ENCODE data around the gene KAT7.

Gene KAT7

DNA sequence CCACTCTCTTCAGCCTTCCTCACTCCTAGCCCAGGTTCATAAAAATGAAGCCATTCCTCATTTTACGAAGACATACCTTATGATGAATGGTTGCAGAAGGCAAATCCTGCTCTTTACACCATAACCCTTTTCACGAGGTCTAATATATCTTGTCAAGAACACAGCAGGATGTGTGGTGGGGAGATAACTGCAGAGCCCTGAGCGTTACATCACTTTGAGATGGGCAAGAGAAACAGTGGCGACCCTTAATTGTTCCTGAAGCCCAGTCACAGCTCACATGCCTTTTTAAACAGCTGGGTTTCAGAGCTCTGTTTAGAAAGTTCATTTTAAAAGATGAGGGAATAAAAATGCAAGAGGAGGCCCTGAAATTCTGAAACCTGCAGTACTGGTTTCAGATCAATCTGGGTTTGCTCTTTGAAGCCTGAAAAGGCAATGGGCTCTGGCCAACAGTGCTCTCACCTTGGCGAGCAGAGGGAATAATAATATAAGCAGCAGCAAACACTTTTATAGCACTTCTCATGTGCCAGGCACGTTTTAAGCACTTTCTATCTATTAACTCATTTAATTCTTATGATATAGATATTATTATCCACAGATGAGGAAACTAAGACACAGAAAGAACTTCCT lies 27.4 kb upstream of the KAT7 start:
- no peak for FAIRE-seq

DNA sequence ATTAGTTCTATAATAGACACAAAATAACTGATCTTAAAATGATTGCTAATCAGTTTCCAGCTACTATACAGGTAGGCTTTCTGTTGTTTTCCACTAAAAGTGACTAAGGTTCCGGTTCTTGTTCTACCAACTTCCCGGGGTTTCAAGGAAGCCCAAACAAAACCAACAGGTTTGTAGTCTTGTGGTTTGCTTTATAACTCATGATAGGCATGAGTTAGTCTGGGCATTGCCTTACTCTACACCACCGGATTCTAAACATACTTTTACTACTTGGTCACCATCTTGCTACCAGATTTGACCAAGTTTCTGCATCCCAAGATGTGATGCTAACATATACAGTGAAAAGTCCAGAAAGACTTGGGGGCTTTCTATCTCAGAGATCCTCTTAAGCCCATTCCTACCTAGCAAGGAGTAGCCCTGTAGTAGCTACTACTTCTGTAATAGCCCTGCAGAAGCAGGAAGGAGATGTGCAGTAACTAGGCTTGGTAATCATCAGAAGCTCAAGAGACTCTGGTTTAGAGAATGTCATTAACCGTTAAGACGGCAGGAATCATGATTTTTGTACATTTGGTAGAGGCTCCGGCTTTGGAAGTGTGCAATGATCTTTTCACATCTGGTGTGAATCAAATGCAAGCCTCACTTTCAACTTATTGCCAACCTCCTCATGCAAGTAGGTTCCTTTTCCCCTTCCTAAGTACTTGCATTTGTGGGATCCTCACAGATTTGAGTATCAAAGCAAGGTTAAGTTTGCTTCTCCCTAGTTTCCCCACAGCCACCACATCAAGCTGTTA lies 26.1 kb upstream of the KAT7 start:
- FAIRE-seq = no peak

DNA sequence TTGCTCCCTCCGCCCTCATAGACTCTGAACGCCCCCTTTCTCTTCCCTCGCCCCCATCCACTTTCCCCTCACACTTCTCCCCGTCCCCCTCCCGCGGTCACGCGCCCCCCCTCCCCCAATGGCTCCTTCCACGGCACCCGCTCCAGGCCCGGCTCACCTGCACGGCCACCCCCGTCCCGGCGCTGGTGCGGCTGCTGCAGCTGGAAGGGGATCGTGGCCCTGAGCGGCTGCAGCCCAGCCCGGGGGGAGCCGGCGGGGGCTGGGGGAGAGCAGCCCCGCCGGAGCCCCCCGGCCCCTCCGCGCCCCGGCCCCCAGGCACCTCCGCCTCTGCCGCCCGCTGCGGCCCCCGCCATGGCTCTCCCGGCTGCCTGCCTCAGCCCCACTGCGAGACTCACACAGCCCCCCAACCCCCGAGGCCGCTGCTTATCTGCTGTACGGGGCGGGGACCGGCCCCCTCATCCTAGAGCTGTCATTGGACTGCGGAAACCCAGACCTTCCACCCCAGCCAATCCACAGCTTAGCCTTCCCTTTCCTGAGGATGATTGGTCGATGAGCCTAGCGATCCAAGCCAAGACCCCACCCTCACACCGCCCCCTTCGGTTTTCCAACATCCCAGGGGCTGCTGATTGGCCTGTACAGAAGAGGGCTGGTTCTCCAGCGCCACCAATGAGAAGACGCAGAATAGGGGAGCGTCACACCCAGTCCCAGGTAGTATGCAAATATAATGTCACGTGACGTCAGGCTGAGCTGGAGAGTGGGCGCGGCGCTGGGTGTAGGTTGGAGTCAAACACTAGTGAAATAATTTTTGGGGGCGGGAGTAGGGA lies 24.5 kb upstream of the KAT7 start, which contains the start of gene FAM117A:
Gene FAM117A (minus strand): TSS at position 397 of the 824 bp plus-strand sequence. CDS start 44 bp downstream, at position 353.
- peak; percentile 98 for FAIRE-seq

- no peak for FAIRE-seq
Observed at GRCh38 chr17:49764559-49765180, 23.8 kb upstream of the KAT7 start.

DNA sequence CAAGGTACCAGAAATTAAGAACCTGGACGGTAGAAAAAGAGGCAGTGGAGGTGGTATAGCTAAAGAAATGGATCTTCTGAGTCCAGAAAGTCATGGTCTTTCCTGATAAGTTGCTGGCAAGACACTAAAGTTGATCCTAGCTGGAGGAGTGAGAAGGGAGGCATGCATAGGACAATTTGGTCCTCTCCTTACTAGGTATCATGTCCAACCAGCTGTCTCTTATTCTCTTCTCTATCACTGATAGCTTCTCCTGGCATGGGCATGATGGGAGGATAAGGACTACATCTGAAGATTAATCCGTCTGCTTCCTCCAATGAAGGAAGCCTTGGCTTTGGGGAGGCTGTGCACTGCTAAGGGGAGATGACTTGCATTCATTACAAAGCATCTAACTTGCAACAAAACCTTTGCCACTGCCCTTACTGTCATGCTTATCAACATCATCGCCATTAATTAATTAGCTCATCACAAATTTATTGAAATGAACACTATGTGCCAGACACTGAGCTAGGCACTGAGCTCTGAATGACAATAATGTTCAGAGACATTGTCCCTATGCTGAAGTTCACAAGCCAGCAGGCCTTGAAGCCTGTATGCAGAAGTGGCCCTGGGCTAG lies 21.5 kb upstream of the KAT7 start:
- no peak for FAIRE-seq

- FAIRE-seq = no peak
Observed at GRCh38 chr17:49775546-49776260, 12.8 kb upstream of the KAT7 start.

GRCh38 chr17:49776551-49777300 lies 11.8 kb upstream of the KAT7 start:
- no peak for FAIRE-seq

- FAIRE-seq = no peak
Observed at GRCh38 chr17:49777563-49777962, 10.9 kb upstream of the KAT7 start.

GRCh38 chr17:49779156-49779738 lies 9.2 kb upstream of the KAT7 start:
- FAIRE-seq = no peak

DNA sequence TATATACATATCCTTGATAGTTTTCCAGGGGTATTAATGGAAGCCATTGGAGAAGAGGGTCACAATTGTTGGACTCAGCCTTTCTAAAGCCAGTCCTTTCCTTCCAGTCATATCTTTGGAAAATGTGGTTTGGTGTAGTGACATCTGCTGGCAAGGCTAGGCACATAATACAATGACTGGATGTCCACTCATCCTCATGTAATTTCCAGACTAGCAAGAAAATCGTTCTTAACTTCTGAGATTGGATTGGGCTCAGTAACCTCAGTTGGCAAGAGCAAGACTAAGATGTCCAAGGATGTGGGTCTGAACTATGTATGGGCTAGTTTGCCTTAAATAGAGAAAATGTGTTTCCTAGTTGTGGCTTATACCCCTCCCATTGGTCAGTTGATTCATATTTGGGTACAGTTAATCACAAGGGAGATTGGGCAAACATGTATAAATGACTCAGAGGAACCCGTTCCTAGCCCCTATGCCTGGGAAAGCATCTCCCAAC lies 8.7 kb upstream of the KAT7 start:
- FAIRE-seq = peak; percentile 37

GRCh38 chr17:49783071-49783715 lies 5.3 kb upstream of the KAT7 start:
- FAIRE-seq = no peak

- FAIRE-seq = no peak
Observed at GRCh38 chr17:49783791-49784190, 4.7 kb upstream of the KAT7 start.

GRCh38 chr17:49784636-49785035 lies 3.8 kb upstream of the KAT7 start:
- FAIRE-seq = no peak

GRCh38 chr17:49787884-49788477 lies 500 bp upstream of the KAT7 start:
- FAIRE-seq = no peak

GRCh38 chr17:49789243-49789578 lies 730 bp downstream of the KAT7 start:
- no peak for FAIRE-seq

- FAIRE-seq = no peak
Observed at GRCh38 chr17:49793309-49793708, 4.8 kb downstream of the KAT7 start.

DNA sequence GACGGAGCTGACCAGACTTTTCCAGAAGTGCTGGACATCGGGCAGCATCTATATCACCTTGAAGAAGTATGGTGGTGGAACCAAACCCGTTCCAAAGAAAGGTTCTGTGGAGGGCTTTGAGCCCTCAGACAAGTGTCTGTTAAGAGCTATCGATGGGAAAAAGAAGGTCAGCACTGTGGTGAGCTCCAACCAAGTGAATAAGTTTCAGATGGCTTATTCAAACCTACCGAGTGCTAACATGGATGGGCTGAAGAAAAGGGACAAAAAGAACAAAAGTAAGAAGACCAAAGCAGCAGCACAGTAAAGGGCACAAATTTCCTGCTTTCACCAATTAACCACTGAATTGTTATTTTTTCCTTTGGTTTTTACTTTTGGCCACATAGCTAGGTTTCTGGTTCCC lies 6.9 kb downstream of the KAT7 start:
- no peak for FAIRE-seq

DNA sequence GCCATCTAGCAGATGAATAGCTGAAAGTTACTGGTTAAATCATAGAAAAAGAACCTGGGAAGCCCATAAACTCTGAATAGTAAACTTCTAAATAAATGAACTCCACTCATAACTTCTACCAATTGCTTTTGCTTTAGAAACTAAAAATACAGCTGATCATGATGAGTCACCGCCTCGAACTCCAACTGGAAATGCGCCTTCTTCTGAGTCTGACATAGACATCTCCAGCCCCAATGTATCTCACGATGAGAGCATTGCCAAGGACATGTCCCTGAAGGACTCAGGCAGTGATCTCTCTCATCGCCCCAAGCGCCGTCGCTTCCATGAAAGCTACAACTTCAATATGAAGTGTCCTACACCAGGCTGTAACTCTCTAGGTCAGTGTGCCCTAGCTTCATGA lies 9.7 kb downstream of the KAT7 start:
- no peak for FAIRE-seq

GRCh38 chr17:49798738-49799137 lies 10.3 kb downstream of the KAT7 start:
- FAIRE-seq = no peak

GRCh38 chr17:49809056-49809455 lies 20.6 kb downstream of the KAT7 start:
- FAIRE-seq = no peak

All from endometrium (tissue), 2 donors.